Measurements from ENCODE around the gene GNG12.
"Not testable (repeated sequence)": the region's sequence is repeated elsewhere in the genome, so short reads cannot be mapped to it uniquely, and the experiment has no call there.

The GNG12 gene

GRCh38 chr1:67673468-67674201 is 159.6 kb downstream of the GNG12 start:
- TF ChIP-seq CTCF (conservative IDR thresholded peaks at IDR 0.05) = no peak
- peak overlapping the region; percentile 57; the same call in 1 of the 2 replicates for H3K27ac ChIP-seq

- H3K27ac ChIP-seq = no peak overlapping the region
- no peak for TF ChIP-seq CTCF (conservative IDR thresholded peaks at IDR 0.05)
These were observed 160.9 kb downstream of the GNG12 start for GRCh38 chr1:67672260-67672803.

- no peak overlapping the region for H3K27ac ChIP-seq
- TF ChIP-seq CTCF (conservative IDR thresholded peaks at IDR 0.05) = no peak
These were observed 164.6 kb downstream of the GNG12 start for GRCh38 chr1:67668660-67669059.

GRCh38 chr1:67666636-67667035 is 166.6 kb downstream of the GNG12 start:
- H3K27ac ChIP-seq = no peak overlapping the region
- TF ChIP-seq CTCF (conservative IDR thresholded peaks at IDR 0.05) = no peak

GRCh38 chr1:67665307-67665706 is 168.0 kb downstream of the GNG12 start:
- H3K27ac ChIP-seq = peak overlapping the region; percentile 82

GRCh38 chr1:67664048-67664447 is 169.2 kb downstream of the GNG12 start:
- TF ChIP-seq CTCF (conservative IDR thresholded peaks at IDR 0.05) = no peak
- peak overlapping the region; percentile 82 for H3K27ac ChIP-seq

- H3K27ac ChIP-seq = peak overlapping the region; percentile 82
- TF ChIP-seq CTCF (conservative IDR thresholded peaks at IDR 0.05) = no peak
These were observed 170.4 kb downstream of the GNG12 start for GRCh38 chr1:67662884-67663283.

GRCh38 chr1:67659229-67659628 is 174.0 kb downstream of the GNG12 start:
- no peak for TF ChIP-seq CTCF (conservative IDR thresholded peaks at IDR 0.05)

GRCh38 chr1:67657152-67657551 is 176.1 kb downstream of the GNG12 start:
- not testable (repeated sequence) for H3K27ac ChIP-seq

More at GRCh38 chr1:67659229-67659628, 174.0 kb downstream of the GNG12 start:
- no peak overlapping the region for H3K27ac ChIP-seq
